ENCODE measurements around the gene TMEM272. TPM values are rescaled to one million over a fixed set of nuclear protein-coding genes. Genes with fewer than 3 reads are reported as not detected.

The TMEM272 gene
- total RNA-seq, 1 experiment from 2014 or later, result 0.17 TPM

- POLR2A ChIA-PET, result no interaction called here
- Histone ChIP-seq H3K36me3 (ENCODE audit: control insufficient read depth in 1 of 2, insufficient read depth in 2 of 2, low read length in 2 of 2) (no peaks in the 10 kb centered on the region), H4K20me1 (ENCODE audit: insufficient read depth) (no peaks in the 10 kb centered on the region), H3K4me2 (ENCODE audit: low read length) (no peak overlapping the region), H3K9me3 (ENCODE audit: control insufficient read depth in 1 of 2, insufficient read depth in 1 of 2, low read depth in 1 of 2, low read length in 2 of 2) (no peaks in the 10 kb centered on the region), H2AFZ (ENCODE audit: low read depth, low read length, poor library complexity, severe bottlenecking) (no peak overlapping the region), H3K79me2 (ENCODE audit: insufficient read depth, low read length) (no peaks in the 10 kb centered on the region), H3K4me3 (replicated peaks in 1 of 2; ENCODE audit: low read depth in 1 of 2, low read length in 2 of 2) (no peak overlapping the region), H3K27ac (ENCODE audit: low read depth, low read length) (no peak overlapping the region), H3K27me3 (ENCODE audit: insufficient read depth, low read length) (no peaks in the 10 kb centered on the region), H3K4me1 (ENCODE audit: control insufficient read depth in 1 of 2, insufficient read depth in 2 of 2, low read length in 2 of 2) (peaks cover 15 to 32% of the 10 kb centered on the region in 2 experiments), H3K9me2 (ENCODE audit: insufficient read depth) (no peaks in the 10 kb centered on the region), H3K9ac (ENCODE audit: low read length) (no peak overlapping the region)
- BruUV-seq (replicated peaks), result no TSS peak
- CTCF ChIA-PET, result no interaction called here
- intact Hi-C loops (cut with micrococcal nuclease), result no loop called here
- ATAC-seq, result no peak
- no peak for TF ChIP-seq ELF1 (IDR thresholded peaks at IDR 0.05; ENCODE audit: borderline replicate concordance, low read depth)
- no peak for TF ChIP-seq EZH2 (IDR thresholded peaks at IDR 0.05)
- no peak for TF ChIP-seq FOSL1 (IDR thresholded peaks at IDR 0.05; ENCODE audit: low read depth)
- TF ChIP-seq, protein P1, sequence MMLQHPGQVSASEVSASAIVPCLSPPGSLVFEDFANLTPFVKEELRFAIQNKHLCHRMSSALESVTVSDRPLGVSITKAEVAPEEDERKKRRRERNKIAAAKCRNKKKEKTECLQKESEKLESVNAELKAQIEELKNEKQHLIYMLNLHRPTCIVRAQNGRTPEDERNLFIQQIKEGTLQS (IDR thresholded peaks at IDR 0.05), result no peak
- TF ChIP-seq, protein P2, sequence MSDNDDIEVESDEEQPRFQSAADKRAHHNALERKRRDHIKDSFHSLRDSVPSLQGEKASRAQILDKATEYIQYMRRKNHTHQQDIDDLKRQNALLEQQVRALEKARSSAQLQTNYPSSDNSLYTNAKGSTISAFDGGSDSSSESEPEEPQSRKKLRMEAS (IDR thresholded peaks at IDR 0.05), result no peak
- no peak for TF ChIP-seq CTCF (IDR thresholded peaks at IDR 0.05 in 2 of 3, conservative IDR thresholded peaks at IDR 0.05 in 1 of 3; ENCODE audit: borderline replicate concordance in 1 of 3, insufficient read depth in 1 of 3, low read depth in 2 of 3, low read length in 2 of 3)
- TF ChIP-seq CBX3 (IDR thresholded peaks at IDR 0.05; ENCODE audit: low read depth), result no peak
- TF ChIP-seq JUND (IDR thresholded peaks at IDR 0.05), result no peak
- no peak for TF ChIP-seq SRF (IDR thresholded peaks at IDR 0.05; ENCODE audit: low read depth)
- no peak for TF ChIP-seq ZFX (IDR thresholded peaks at IDR 0.05)
- TF ChIP-seq EGR1 (IDR thresholded peaks at IDR 0.05; ENCODE audit: low read depth), result no peak
- no peak for TF ChIP-seq POLR2AphosphoS5 (IDR thresholded peaks at IDR 0.05; ENCODE audit: low read depth, low read length)
- no peak for TF ChIP-seq ZNF274 (IDR thresholded peaks at IDR 0.05; ENCODE audit: low read depth, low read length)
- TF ChIP-seq CEBPB (IDR thresholded peaks at IDR 0.05; ENCODE audit: low read depth), result no peak
- TF ChIP-seq YY1 (IDR thresholded peaks at IDR 0.05; ENCODE audit: extremely low read depth, insufficient replicate concordance, low read depth, low read length), result no peak
- TF ChIP-seq EZH2phosphoT487 (IDR thresholded peaks at IDR 0.05; ENCODE audit: borderline replicate concordance), result no peak
- TF ChIP-seq SIN3A (IDR thresholded peaks at IDR 0.05; ENCODE audit: low read depth), result no peak
- TF ChIP-seq RAD21 (IDR thresholded peaks at IDR 0.05; ENCODE audit: low read depth), result no peak
- TF ChIP-seq TCF7L2 (IDR thresholded peaks at IDR 0.05; ENCODE audit: borderline replicate concordance, extremely low read depth, insufficient read depth, insufficient read length), result no peak
- no peak for TF ChIP-seq REST (IDR thresholded peaks at IDR 0.05; ENCODE audit: low read depth)
- no peak for DNase-seq (ENCODE audit: low read depth, low spot score)
- RAD21 ChIA-PET (ENCODE audit: low non-redundant PET in 1 of 2, low total read pairs in 2 of 2, uncharacterized antibody in 2 of 2, unreplicated experiment in 2 of 2), result no interaction called here
These were observed 37.9 kb downstream of the TMEM272 start for GRCh38 chr13:51807041-51807440.
